Measurements from ENCODE around the gene KCNK4. TPM values are rescaled to one million over a fixed set of nuclear protein-coding genes. Genes with fewer than 3 reads are reported as not detected.
A peak's percentile ranks its signal among the peaks of the same experiment; 100 is the strongest.

KCNK4 gene
- polyA plus RNA-seq, 1 donor from 2014 or later: 1.0 TPM

GRCh38 chr11:64285885-64286800 lies 5.0 kb upstream of the KCNK4 start:
- TF ChIP-seq EP300 (conservative IDR thresholded peaks at IDR 0.05; ENCODE audit: poor library complexity, severe bottlenecking) (no peak), TAF1 (IDR thresholded peaks at IDR 0.05; ENCODE audit: low read depth) (no peak), EZH2 (IDR thresholded peaks at IDR 0.05; ENCODE audit: borderline replicate concordance, insufficient read depth, low read length, poor library complexity, severe bottlenecking) (no peak), RAD21 (conservative IDR thresholded peaks at IDR 0.05) (no peak), POLR2AphosphoS5 (IDR thresholded peaks at IDR 0.05) (no peak), SMC3 (conservative IDR thresholded peaks at IDR 0.05; ENCODE audit: poor library complexity) (no peak), REST (IDR thresholded peaks at IDR 0.05; ENCODE audit: borderline replicate concordance) (no peak)
- TF ChIP-seq, protein P1, sequence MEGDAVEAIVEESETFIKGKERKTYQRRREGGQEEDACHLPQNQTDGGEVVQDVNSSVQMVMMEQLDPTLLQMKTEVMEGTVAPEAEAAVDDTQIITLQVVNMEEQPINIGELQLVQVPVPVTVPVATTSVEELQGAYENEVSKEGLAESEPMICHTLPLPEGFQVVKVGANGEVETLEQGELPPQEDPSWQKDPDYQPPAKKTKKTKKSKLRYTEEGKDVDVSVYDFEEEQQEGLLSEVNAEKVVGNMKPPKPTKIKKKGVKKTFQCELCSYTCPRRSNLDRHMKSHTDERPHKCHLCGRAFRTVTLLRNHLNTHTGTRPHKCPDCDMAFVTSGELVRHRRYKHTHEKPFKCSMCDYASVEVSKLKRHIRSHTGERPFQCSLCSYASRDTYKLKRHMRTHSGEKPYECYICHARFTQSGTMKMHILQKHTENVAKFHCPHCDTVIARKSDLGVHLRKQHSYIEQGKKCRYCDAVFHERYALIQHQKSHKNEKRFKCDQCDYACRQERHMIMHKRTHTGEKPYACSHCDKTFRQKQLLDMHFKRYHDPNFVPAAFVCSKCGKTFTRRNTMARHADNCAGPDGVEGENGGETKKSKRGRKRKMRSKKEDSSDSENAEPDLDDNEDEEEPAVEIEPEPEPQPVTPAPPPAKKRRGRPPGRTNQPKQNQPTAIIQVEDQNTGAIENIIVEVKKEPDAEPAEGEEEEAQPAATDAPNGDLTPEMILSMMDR (IDR thresholded peaks at IDR 0.05; ENCODE audit: poor library complexity, severe bottlenecking): peak; percentile 20
- H3K9ac ChIP-seq (ENCODE audit: low read length): peak overlapping the region; percentile 93

GRCh38 chr11:64286801-64287159 lies 4.3 kb upstream of the KCNK4 start:
- Histone ChIP-seq H3K4me3 (ENCODE audit: low read length) (peak overlapping the region; percentile 90), H3K9me2 (ENCODE audit: insufficient read depth, low read length) (no peaks in the 10 kb centered on the region), H2AFZ (ENCODE audit: low read depth, low read length) (no peak overlapping the region), H3F3A (ENCODE audit: insufficient read depth, low read length, poor library complexity, severe bottlenecking) (no peaks in the 10 kb centered on the region), H4K20me1 (ENCODE audit: insufficient read depth) (no peaks in the 10 kb centered on the region), H3K27ac (ENCODE audit: low read length) (no peak overlapping the region), H3K4me2 (ENCODE audit: low read length) (peak overlapping the region; percentile 81), H3K79me2 (replicated peaks; ENCODE audit: insufficient read depth, low read length) (peaks cover 11% of the 10 kb centered on the region), H3K27me3 (ENCODE audit: insufficient read depth, low read depth, low read length) (peaks cover 24% of the 10 kb centered on the region), H3K9me3 (ENCODE audit: low read length) (no peaks in the 10 kb centered on the region), H3K36me3 (ENCODE audit: insufficient read depth, low read length) (no peaks in the 10 kb centered on the region), H3K9ac (ENCODE audit: low read length) (peak overlapping the region; percentile 93)
- TF ChIP-seq EZH2 (IDR thresholded peaks at IDR 0.05; ENCODE audit: borderline replicate concordance, insufficient read depth, low read length, poor library complexity, severe bottlenecking) (no peak), RAD21 (conservative IDR thresholded peaks at IDR 0.05) (no peak)

More at GRCh38 chr11:64285885-64286800, 5.0 kb upstream of the KCNK4 start:
- Histone ChIP-seq H3K9me3 (ENCODE audit: low read length) (no peaks in the 10 kb centered on the region), H3F3A (ENCODE audit: insufficient read depth, low read length, poor library complexity, severe bottlenecking) (no peaks in the 10 kb centered on the region), H3K4me2 (ENCODE audit: low read length) (peak overlapping the region; percentile 81), H3K27me3 (ENCODE audit: insufficient read depth, low read depth, low read length) (peaks cover 19% of the 10 kb centered on the region), H3K9me2 (ENCODE audit: insufficient read depth, low read length) (no peaks in the 10 kb centered on the region), H3K27ac (ENCODE audit: low read length) (peak overlapping the region; percentile 56), H4K20me1 (ENCODE audit: insufficient read depth) (no peaks in the 10 kb centered on the region), H2AFZ (ENCODE audit: low read depth, low read length) (peak overlapping the region; percentile 4), H3K4me3 (ENCODE audit: low read length) (peak overlapping the region; percentile 90), H3K36me3 (ENCODE audit: insufficient read depth, low read length) (no peaks in the 10 kb centered on the region), H3K79me2 (replicated peaks; ENCODE audit: insufficient read depth, low read length) (peaks cover 11% of the 10 kb centered on the region)

All from neural cell (in vitro differentiated cells).